Natural killer cell (primary cell): ENCODE data around the gene KRTAP10-1. TPM values are rescaled to one million over a fixed set of nuclear protein-coding genes. Genes with fewer than 3 reads are reported as not detected.

ENCODE experiments used
- ATAC-seq, 3 donors: fragments of 150-1000 bp in 2 of 3; fragments of 200-7000 bp in 1 of 3; cut with Tn5 transposase; 1 replicate in 1 of 3; 2 replicates in 2 of 3; pipeline ENCODE4 v1.10.0; 2021; ENCODE audit warnings: mild to moderate bottlenecking in 2 of 3, moderate library complexity in 2 of 3
- DNase-seq, 2 donors: peaks; one replicate each; pipeline versions ENCODE4 v3.0.0 to v3.0.0-alpha.2; 2013 to 2021; ENCODE audit warnings: mixed read lengths in 1 of 2
- H3K27ac ChIP-seq: one replicate; pipeline ENCODE4 v1.5.1; 2013; ENCODE audit warnings: mild to moderate bottlenecking, low read length
- H3K27me3 ChIP-seq: one replicate; pipeline ENCODE4 v1.6.1; 2013; ENCODE audit warnings: low read length; ENCODE audit not compliant: control insufficient read depth, insufficient read depth
- H3K36me3 ChIP-seq: one replicate; pipeline ENCODE4 v1.6.1; 2013; ENCODE audit warnings: low read length; ENCODE audit not compliant: control insufficient read depth, insufficient read depth
- H3K4me1 ChIP-seq: one replicate; pipeline ENCODE4 v1.6.1; 2013; ENCODE audit warnings: low read length; ENCODE audit not compliant: control insufficient read depth, insufficient read depth
- H3K4me3 ChIP-seq: one replicate; pipeline ENCODE4 v1.5.1; 2013; ENCODE audit warnings: low read length
- H3K9me3 ChIP-seq: one replicate; pipeline ENCODE4 v1.6.1; 2013; ENCODE audit warnings: low read length; ENCODE audit not compliant: control insufficient read depth, insufficient read depth
- H3K27ac Mint-ChIP-seq, 2 donors: one replicate each; pipeline ENCODE4 v1.8.0; 2022; ENCODE audit warnings: mild to moderate bottlenecking in 2 of 2, mixed read lengths in 2 of 2, moderate library complexity in 1 of 2
- H3K27me3 Mint-ChIP-seq, 2 donors: one replicate each; pipeline ENCODE4 v1.8.0; 2022; ENCODE audit warnings: low read depth in 2 of 2, mixed read lengths in 2 of 2
- H3K36me3 Mint-ChIP-seq: one replicate; pipeline ENCODE4 v1.8.0; 2022; ENCODE audit warnings: mixed read lengths
- H3K4me1 Mint-ChIP-seq, 2 donors: one replicate each; pipeline ENCODE4 v1.8.0; 2022; ENCODE audit warnings: mixed read lengths in 2 of 2
- H3K4me3 Mint-ChIP-seq: one replicate; pipeline ENCODE4 v1.8.0; 2022; ENCODE audit warnings: mild to moderate bottlenecking, moderate library complexity, mixed read lengths
- H3K9me3 Mint-ChIP-seq, 2 donors: one replicate each; pipeline ENCODE4 v1.8.0; 2022; ENCODE audit warnings: mixed read lengths in 2 of 2
- WGBS: methylation state at CpG from one replicate; pipeline ENCODE4 v1.1.7; 2013; ENCODE audit warnings: missing lambda C conversion rate; ENCODE audit not compliant: insufficient coverage; 5-methylcytosine and 5-hydroxymethylcytosine counted together
- intact Hi-C: fragments of 100-400 bp; cut with micrococcal nuclease; formaldehyde crosslinking; loops from one replicate; pipeline ENCODE4 v1.14.2; 2022
- total RNA-seq, 4 donors: library from RNA; stranded (reverse); fragments of 120-200 nt in 1 of 4; gene quantifications; one replicate each; pipeline versions ENCODE4 v1.2.3 to v1.2.4, GENCODE V29; 2013 to 2022
- TF ChIP-seq, protein P1 (sequence below): fragments of 200-600 bp; IDR thresholded peaks from one replicate; pipeline ENCODE4 v1.8.0; 2022; ENCODE audit warnings: antibody characterized with exemption

The KRTAP10-1 gene
- total RNA-seq, 3 donors from 2014 or later (not counting 1 experiment from before 2014, with no cell fraction given) = not detected

DNA sequence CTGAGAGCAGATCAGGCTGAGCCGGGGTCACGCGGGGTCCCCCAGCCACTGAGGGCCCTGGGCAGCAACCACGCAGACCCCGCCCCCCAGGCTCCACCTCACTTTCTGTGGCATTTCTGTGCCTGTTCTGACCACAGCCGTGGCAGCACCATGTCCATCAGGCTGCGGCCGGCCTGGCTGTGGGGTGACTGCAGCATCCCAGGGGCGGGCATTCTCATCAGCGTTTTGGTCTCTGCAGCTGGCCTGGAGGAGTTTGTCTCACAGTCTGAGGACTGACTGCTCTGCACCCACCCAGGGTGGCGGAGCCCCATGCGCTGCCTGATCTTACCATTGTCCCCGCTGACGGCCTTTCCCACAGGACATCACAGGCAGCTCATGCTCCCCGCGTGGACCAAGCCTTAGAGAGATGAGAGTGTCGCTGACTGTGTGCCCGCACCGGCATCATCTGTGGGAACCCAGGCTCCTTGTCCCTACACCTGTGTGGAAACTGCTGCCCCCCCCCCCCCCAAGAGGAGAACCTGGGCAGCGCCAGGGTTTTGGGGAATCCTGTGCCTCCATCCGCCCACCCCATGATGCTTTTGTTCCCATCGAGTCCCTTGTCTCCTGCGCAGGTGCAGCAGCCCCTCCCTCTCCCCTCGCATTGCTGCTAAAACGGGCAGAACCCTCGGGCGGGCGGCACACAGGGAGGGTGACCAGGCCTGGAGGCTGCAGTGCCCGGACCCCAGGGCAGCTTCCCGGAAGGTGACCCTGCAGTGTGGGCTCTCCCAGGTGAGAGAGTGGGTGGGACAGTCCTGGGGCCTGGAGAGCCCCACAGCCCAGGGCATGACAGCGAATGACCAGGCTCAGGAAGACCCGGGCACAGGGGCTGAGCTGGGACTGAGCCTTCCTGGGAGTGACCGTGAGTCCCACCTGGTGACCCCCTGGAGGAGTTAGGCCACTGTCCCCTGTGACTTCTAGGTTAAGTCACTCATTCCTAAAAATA, 1.8 kb downstream of the KRTAP10-1 start:
- 93% methylated on average over 33 of the region's 33 CpGs for WGBS
- no peaks in the 10 kb centered on the region for H3K9me3 Mint-ChIP-seq
- H3K27ac Mint-ChIP-seq = no peak overlapping the region
- H3K36me3 Mint-ChIP-seq = no peaks in the 10 kb centered on the region
- no peaks in the 10 kb centered on the region for H3K36me3 ChIP-seq
- TF ChIP-seq, protein P1, sequence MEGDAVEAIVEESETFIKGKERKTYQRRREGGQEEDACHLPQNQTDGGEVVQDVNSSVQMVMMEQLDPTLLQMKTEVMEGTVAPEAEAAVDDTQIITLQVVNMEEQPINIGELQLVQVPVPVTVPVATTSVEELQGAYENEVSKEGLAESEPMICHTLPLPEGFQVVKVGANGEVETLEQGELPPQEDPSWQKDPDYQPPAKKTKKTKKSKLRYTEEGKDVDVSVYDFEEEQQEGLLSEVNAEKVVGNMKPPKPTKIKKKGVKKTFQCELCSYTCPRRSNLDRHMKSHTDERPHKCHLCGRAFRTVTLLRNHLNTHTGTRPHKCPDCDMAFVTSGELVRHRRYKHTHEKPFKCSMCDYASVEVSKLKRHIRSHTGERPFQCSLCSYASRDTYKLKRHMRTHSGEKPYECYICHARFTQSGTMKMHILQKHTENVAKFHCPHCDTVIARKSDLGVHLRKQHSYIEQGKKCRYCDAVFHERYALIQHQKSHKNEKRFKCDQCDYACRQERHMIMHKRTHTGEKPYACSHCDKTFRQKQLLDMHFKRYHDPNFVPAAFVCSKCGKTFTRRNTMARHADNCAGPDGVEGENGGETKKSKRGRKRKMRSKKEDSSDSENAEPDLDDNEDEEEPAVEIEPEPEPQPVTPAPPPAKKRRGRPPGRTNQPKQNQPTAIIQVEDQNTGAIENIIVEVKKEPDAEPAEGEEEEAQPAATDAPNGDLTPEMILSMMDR = no peak
- intact Hi-C loops = no loop called here
- H3K4me3 Mint-ChIP-seq = no peak overlapping the region
- peaks cover 0 to 2% of the 10 kb centered on the region in 2 donors for H3K27me3 Mint-ChIP-seq
- H3K27ac ChIP-seq = no peak overlapping the region
- no peaks in the 10 kb centered on the region for H3K4me1 Mint-ChIP-seq
- no peak for ATAC-seq
- no peaks in the 10 kb centered on the region for H3K27me3 ChIP-seq
- H3K4me3 ChIP-seq = no peak overlapping the region
- H3K4me1 ChIP-seq = no peaks in the 10 kb centered on the region
- DNase-seq = peak in 1 of 2 donors; percentile 11
- H3K9me3 ChIP-seq = peaks cover 4% of the 10 kb centered on the region

DNA sequence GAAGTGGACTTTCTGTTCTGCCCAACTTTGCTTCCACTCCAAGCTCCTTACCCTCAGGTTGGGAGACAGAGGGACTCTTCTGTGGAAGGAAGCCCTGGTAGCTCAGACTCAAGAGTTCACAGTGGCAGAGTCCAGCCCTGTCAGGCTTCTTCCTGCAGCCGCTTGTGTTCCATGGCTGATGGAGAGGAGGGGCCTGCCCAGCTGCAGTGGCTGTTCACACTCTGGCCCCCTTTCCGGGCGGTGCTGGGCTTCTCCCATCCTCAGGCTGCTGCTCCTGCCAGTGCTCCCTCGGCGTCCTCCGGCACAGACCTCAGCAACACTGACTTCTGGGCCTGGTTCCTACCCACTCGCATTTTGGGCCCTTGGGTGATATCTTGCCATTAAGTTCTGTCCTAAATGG, 4.0 kb downstream of the KRTAP10-1 start:
- no peak for ATAC-seq

DNA sequence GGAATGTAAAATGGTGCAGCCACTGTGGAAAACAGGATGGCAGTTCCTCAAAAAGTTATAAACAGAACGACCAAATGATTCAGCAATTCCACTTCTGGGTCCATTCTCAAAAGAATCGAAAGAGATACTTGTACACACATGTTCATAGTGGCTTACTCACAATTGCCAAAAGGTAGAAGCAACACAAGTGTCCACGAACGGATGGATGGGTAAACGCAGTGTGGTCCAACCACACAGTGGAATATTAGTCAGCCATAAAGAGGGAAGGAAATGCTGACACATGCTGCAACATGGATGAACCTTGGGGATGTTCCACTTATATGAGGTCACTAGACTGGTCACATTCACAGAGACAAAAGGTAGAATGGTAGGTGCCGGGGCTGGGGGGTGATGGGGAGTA, 5.3 kb downstream of the KRTAP10-1 start:
- Mint-ChIP-seq H3K4me1 (no peaks in the 10 kb centered on the region), H3K4me3 (no peak overlapping the region), H3K27ac (no peak overlapping the region), H3K9me3 (no peaks in the 10 kb centered on the region), H3K36me3 (no peaks in the 10 kb centered on the region), H3K27me3 (peaks cover 0 to 2% of the 10 kb centered on the region in 2 donors)
- no peak overlapping the region for H3K27ac ChIP-seq
- WGBS = 91% methylated on average over 6 of the region's 6 CpGs
- no peak overlapping the region for H3K4me3 ChIP-seq
- TF ChIP-seq, protein P1 = no peak
- H3K36me3 ChIP-seq = no peaks in the 10 kb centered on the region
- no peaks in the 10 kb centered on the region for H3K4me1 ChIP-seq
- no peaks in the 10 kb centered on the region for H3K27me3 ChIP-seq
- ATAC-seq (no peak), DNase-seq (no peak)
- no peaks in the 10 kb centered on the region for H3K9me3 ChIP-seq
- intact Hi-C loops = no loop called here

More for the DNA sequence above, 4.0 kb downstream of the KRTAP10-1 start:
- Mint-ChIP-seq H3K27me3 (peaks cover 0 to 2% of the 10 kb centered on the region in 2 donors), H3K4me1 (no peaks in the 10 kb centered on the region), H3K4me3 (no peak overlapping the region), H3K27ac (no peak overlapping the region), H3K36me3 (no peaks in the 10 kb centered on the region), H3K9me3 (no peaks in the 10 kb centered on the region)
- Histone ChIP-seq H3K27me3 (no peaks in the 10 kb centered on the region), H3K27ac (no peak overlapping the region), H3K36me3 (no peaks in the 10 kb centered on the region), H3K9me3 (no peaks in the 10 kb centered on the region), H3K4me1 (no peaks in the 10 kb centered on the region), H3K4me3 (no peak overlapping the region)
- TF ChIP-seq, protein P1 = no peak
- 89% methylated on average over 7 of the region's 7 CpGs for WGBS
- peak in 1 of 2 donors; percentile 7 for DNase-seq
- intact Hi-C loops = no loop called here
